Endothelial cell of umbilical vein (primary cell): ENCODE data around the gene MEPCE.

Experiments used
- CTCF ChIP-seq, 2 donors: IDR thresholded peaks; 1 replicate in 1 of 2; 2 replicates in 1 of 2; pipeline ENCODE4 v1.5.1; 2011; ENCODE audit warnings: low read length in 2 of 2, mild to moderate bottlenecking in 2 of 2, moderate library complexity in 2 of 2, control low read depth in 1 of 2, inconsistent platforms in 1 of 2, low read depth in 1 of 2; ENCODE audit not compliant: insufficient read depth in 1 of 2; ENCODE audit errors: extremely low read depth in 1 of 2
- EZH2 ChIP-seq: IDR thresholded peaks from 2 replicates; pipeline ENCODE4 v1.6.1; 2012; ENCODE audit warnings: borderline replicate concordance, low read depth, mild to moderate bottlenecking, moderate library complexity, low read length, inconsistent platforms; ENCODE audit not compliant: severe bottlenecking
- JUN ChIP-seq: IDR thresholded peaks from 2 replicates; pipeline ENCODE4 v1.6.1; 2011; ENCODE audit warnings: borderline replicate concordance, low read depth; ENCODE audit not compliant: insufficient read length, insufficient read depth
- MAX ChIP-seq: IDR thresholded peaks from 2 replicates; pipeline ENCODE4 v1.6.1; 2011; ENCODE audit not compliant: insufficient read depth, insufficient read length
- POLR2A ChIP-seq: IDR thresholded peaks from 2 replicates; pipeline ENCODE4 v1.6.1; 2012; ENCODE audit warnings: low read depth, mild to moderate bottlenecking, control low read depth, low read length
- POLR2AphosphoS5 ChIP-seq: IDR thresholded peaks from 2 replicates; pipeline ENCODE4 v1.6.1; 2012; ENCODE audit warnings: low read depth, mild to moderate bottlenecking, control low read depth, low read length, moderate library complexity; ENCODE audit not compliant: insufficient read depth

GRCh38 chr7:100452513-100452912 lies 22.9 kb downstream of the MEPCE start:
- TF ChIP-seq MAX, result no peak
- no peak for TF ChIP-seq EZH2
- TF ChIP-seq CTCF (IDR thresholded peaks at IDR 0.05; ENCODE audit: extremely low read depth in 1 of 2, insufficient read depth in 1 of 2, low read depth in 1 of 2, low read length in 2 of 2), result no peak
- no peak for TF ChIP-seq JUN
- no peak for TF ChIP-seq POLR2A
- no peak for TF ChIP-seq POLR2AphosphoS5
